Measurements from ENCODE around the gene FOXN3.
A peak's percentile ranks its signal among the peaks of the same experiment; 100 is the strongest.

- TF ChIP-seq EZH2 (IDR thresholded peaks at IDR 0.05; ENCODE audit: low read length) (no peak), CTCF (optimal IDR thresholded peaks at IDR 0.05 in 1 of 3, IDR thresholded peaks at IDR 0.05 in 1 of 3, conservative IDR thresholded peaks at IDR 0.05 in 1 of 3; ENCODE audit: extremely low read depth in 1 of 3, insufficient read depth in 2 of 3, low read length in 3 of 3) (peak in 2 of 3 experiments; percentile 20 to 50)
Observed at GRCh38 chr14:89388853-89389252, 28.2 kb downstream of the FOXN3 start.
